Activated CD4-positive, alpha-beta T cell treated with anti-CD3 and anti-CD28 coated beads, Interleukin-2, amount 50 U/mL, for 16 hours (primary cell): Measurements from ENCODE around the gene OR6K2.

Source experiments
- DNase-seq: peaks from one replicate; pipeline ENCODE4 v3.0.0-alpha.2; 2020

The OR6K2 gene

DNA sequence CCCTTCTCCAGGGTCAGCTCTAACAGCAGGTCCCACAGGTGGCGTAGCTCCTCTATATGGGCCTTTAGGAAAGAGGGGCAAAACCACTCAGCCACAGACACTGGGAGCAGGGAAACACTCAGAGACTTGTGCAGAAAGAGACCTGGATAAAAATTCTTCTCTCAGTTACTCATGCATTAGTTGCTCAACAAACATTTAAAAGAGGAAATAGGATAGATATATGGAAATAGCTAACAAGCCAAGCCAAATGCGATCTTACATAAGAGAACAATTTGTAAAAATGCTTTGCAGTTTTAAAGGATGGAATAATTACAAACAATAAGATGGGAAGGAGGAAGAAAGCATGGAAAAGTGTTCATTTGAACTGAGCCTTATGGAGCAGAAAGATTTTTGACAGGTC is 18.8 kb downstream of the OR6K2 start:
- no peak for DNase-seq

- DNase-seq: no peak
Measured at GRCh38 chr1:158679289-158679688, 21.2 kb downstream of the OR6K2 start.

GRCh38 chr1:158675563-158676323 is 24.7 kb downstream of the OR6K2 start:
- DNase-seq: no peak

- DNase-seq: no peak
Measured at GRCh38 chr1:158674302-158674701, 26.1 kb downstream of the OR6K2 start.

DNA sequence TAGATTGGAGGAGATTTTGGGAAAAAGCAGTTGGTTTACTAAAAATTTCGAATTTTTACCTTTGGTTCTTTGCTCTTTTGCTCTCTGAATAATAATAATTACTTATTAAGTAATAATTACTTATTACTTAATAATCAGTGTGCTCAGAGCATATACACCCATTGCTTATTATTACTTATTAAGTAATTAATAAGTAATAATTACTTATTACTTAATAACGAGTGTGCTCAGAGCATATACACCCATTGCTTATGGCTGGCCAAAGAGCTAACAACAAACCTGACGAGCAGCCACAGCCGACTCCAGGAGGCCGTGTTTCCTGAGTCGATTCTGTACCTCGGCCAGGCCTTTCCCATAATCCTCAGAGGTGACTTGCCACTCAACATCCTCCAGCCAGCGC is 34.4 kb downstream of the OR6K2 start:
- DNase-seq: no peak

DNA sequence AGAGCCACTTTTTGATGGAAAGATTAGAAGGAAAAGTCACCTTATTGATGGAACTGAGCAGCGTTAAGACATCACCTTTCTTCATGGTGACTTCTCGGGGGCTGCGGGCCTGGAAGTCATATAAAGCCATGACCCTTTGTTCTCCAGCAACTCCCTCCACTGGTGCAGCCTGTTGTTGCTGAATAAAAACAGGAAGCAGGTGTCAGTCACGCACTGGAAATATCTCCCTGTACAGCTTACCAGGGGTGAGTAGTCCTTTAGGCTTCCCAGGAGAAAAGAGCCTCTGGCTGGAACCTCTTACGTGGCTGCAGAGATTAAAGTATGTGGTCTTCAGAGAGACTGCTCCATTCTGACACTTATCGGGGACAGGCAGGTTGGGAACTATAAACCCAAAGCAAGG is 45.9 kb downstream of the OR6K2 start:
- DNase-seq: no peak

- DNase-seq: no peak
Measured at GRCh38 chr1:158654086-158654485, 46.4 kb downstream of the OR6K2 start.

- no peak for DNase-seq
Measured at GRCh38 chr1:158652721-158653334, 47.6 kb downstream of the OR6K2 start.
